GM21723 (cell line): ENCODE measurements around the gene PCNT.
"Not testable (repeated sequence)": the region's sequence is repeated elsewhere in the genome, so short reads cannot be mapped to it uniquely, and the experiment has no call there.

Source experiments
- ATAC-seq: cut with Tn5 transposase; IDR thresholded peaks from one replicate; pipeline ENCODE4 v1.9.1; 2021; ENCODE audit warnings: mild to moderate bottlenecking, moderate library complexity; ENCODE audit not compliant: unreplicated experiment

Gene PCNT

GRCh38 chr21:46403234-46403811 is 79.4 kb downstream of the PCNT start:
- ATAC-seq, result not testable (repeated sequence)

- ATAC-seq, result no peak
Measured at GRCh38 chr21:46404306-46404705, 80.3 kb downstream of the PCNT start.

GRCh38 chr21:46406001-46406400 is 82.0 kb downstream of the PCNT start:
- no peak for ATAC-seq

GRCh38 chr21:46409641-46410406 is 85.9 kb downstream of the PCNT start:
- no peak for ATAC-seq

GRCh38 chr21:46410516-46410915 is 86.6 kb downstream of the PCNT start:
- ATAC-seq, result no peak

GRCh38 chr21:46411236-46411635 is 87.3 kb downstream of the PCNT start:
- ATAC-seq, result no peak

GRCh38 chr21:46411691-46412090 is 87.7 kb downstream of the PCNT start:
- no peak for ATAC-seq

GRCh38 chr21:46412521-46413364 is 88.8 kb downstream of the PCNT start:
- no peak for ATAC-seq

- ATAC-seq, result no peak
Measured at GRCh38 chr21:46413365-46413696, 89.4 kb downstream of the PCNT start.

GRCh38 chr21:46414965-46415275 is 91.0 kb downstream of the PCNT start:
- no peak for ATAC-seq

- no peak for ATAC-seq
Measured at GRCh38 chr21:46416551-46416950, 92.6 kb downstream of the PCNT start.

GRCh38 chr21:46418265-46418946 is 94.5 kb downstream of the PCNT start:
- no peak for ATAC-seq

GRCh38 chr21:46420241-46421190 is 96.6 kb downstream of the PCNT start:
- ATAC-seq, result no peak

GRCh38 chr21:46421191-46421750 is 97.3 kb downstream of the PCNT start:
- ATAC-seq, result no peak

- no peak for ATAC-seq
Measured at GRCh38 chr21:46421756-46422555, 98.0 kb downstream of the PCNT start.

- ATAC-seq, result no peak
Measured at GRCh38 chr21:46422636-46423241, 98.8 kb downstream of the PCNT start.

- ATAC-seq, result no peak
Measured at GRCh38 chr21:46423546-46424038, 99.6 kb downstream of the PCNT start.

- ATAC-seq, result no peak
Measured at GRCh38 chr21:46424039-46424591, 100.2 kb downstream of the PCNT start.
